ENCODE results near the gene MGAT4A.

GRCh38 chr2:98697651-98698337, 33.1 kb downstream of the MGAT4A start:
- TF ChIP-seq POLR2A (IDR thresholded peaks at IDR 0.05) (no peak), CTCF (IDR thresholded peaks at IDR 0.05) (no peak)

Data from esophagus squamous epithelium (tissue), 4 donors.